Prostate gland (tissue), 2 donors: ENCODE data around the gene WDFY4. TPM values are rescaled to one million over a fixed set of nuclear protein-coding genes. Genes with fewer than 3 reads are reported as not detected.

ENCODE experiments used
- DNase-seq: peaks from one replicate; pipeline ENCODE4 v3.0.0-alpha.2; 2019; ENCODE audit warnings: low spot score
- H3K27ac ChIP-seq, 2 donors: fragments of 200-600 bp; sonication (generic); 2 replicates each; pipeline ENCODE4 v1.5.1; 2017 to 2019
- H3K27me3 ChIP-seq: fragments of 200-600 bp; sonication (generic); replicated peaks from 2 replicates; pipeline ENCODE4 v1.5.1; 2019; ENCODE audit not compliant: insufficient read depth
- H3K36me3 ChIP-seq, 2 donors: fragments of 200-600 bp; sonication (generic); 1 replicate in 1 of 2; 2 replicates in 1 of 2; pipeline versions ENCODE4 v1.5.1 to v1.8.1; 2017 to 2019
- H3K4me1 ChIP-seq: fragments of 200-600 bp; sonication (generic); replicated peaks from 2 replicates; pipeline ENCODE4 v1.5.1; 2019
- H3K4me3 ChIP-seq, 2 donors: fragments of 200-600 bp; sonication (generic); 2 replicates each; pipeline ENCODE4 v1.5.1; 2017 to 2019
- H3K9me3 ChIP-seq: fragments of 200-600 bp; sonication (generic); 2 replicates; pipeline ENCODE4 v1.5.1; 2017
- CTCF ChIP-seq, 4 experiments: fragments of 200-600 bp in 2 of 4; fragments of 450-650 bp in 2 of 4; sonication (generic) in 2 of 4; IDR thresholded peaks; 1 replicate in 3 of 4; 2 replicates in 1 of 4; pipeline ENCODE4 v1.5.1; 2016 to 2019; ENCODE audit warnings: antibody characterized with exemption in 4 of 4, mild to moderate bottlenecking in 2 of 4, moderate library complexity in 2 of 4
- POLR2A ChIP-seq: fragments of 450-650 bp; IDR thresholded peaks from one replicate; pipeline ENCODE4 v1.6.1; 2016; ENCODE audit warnings: antibody characterized with exemption, mild to moderate bottlenecking
- POLR2AphosphoS5 ChIP-seq: sonication (generic); formaldehyde crosslinking; IDR thresholded peaks from one replicate; pipeline ENCODE4 v1.6.1; 2017; ENCODE audit warnings: antibody characterized with exemption
- WGBS: methylation state at CpG from one replicate; pipeline ENCODE4 v1.1.5; 2018; 5-methylcytosine and 5-hydroxymethylcytosine counted together
- intact Hi-C: fragments of 100-400 bp; cut with DNase I; formaldehyde crosslinking; loops from one replicate; pipeline ENCODE4 v1.14.2; 2022
- total RNA-seq, 2 donors: library from RNA; depleted of rRNA; stranded (reverse); fragments of >200 nt; gene quantifications; one replicate each; pipeline ENCODE4 v1.1.0, GENCODE V29; 2016

The WDFY4 gene
- total RNA-seq, 2 donors from 2014 or later: 0.59 to 5.7 TPM

GRCh38 chr10:48948470-48949037 lies 263.9 kb downstream of the WDFY4 start:
- 79% methylated on average over 2 of the region's 2 CpGs for WGBS
- H3K9me3 ChIP-seq: no peaks in the 10 kb centered on the region
- TF ChIP-seq POLR2AphosphoS5: no peak
- no peak for TF ChIP-seq POLR2A
- TF ChIP-seq CTCF (IDR thresholded peaks at IDR 0.05): no peak
- no peak overlapping the region for H3K4me3 ChIP-seq
- H3K27ac ChIP-seq: no peak overlapping the region
- no peaks in the 10 kb centered on the region for H3K4me1 ChIP-seq
- H3K36me3 ChIP-seq: no peaks in the 10 kb centered on the region
- intact Hi-C loops: no loop called here
- DNase-seq: no peak
- H3K27me3 ChIP-seq: no peaks in the 10 kb centered on the region

- H3K4me3 ChIP-seq: no peak overlapping the region
- intact Hi-C loops: no loop called here
- no peak for DNase-seq
- no peaks in the 10 kb centered on the region for H3K4me1 ChIP-seq
- no peaks in the 10 kb centered on the region for H3K9me3 ChIP-seq
- no peaks in the 10 kb centered on the region for H3K27me3 ChIP-seq
- TF ChIP-seq POLR2AphosphoS5 (no peak), POLR2A (no peak), CTCF (IDR thresholded peaks at IDR 0.05) (no peak)
- H3K27ac ChIP-seq: no peak overlapping the region
- H3K36me3 ChIP-seq: no peaks in the 10 kb centered on the region
- WGBS: 90% methylated on average over 7 of the region's 7 CpGs
These were observed 267.0 kb downstream of the WDFY4 start for GRCh38 chr10:48951707-48952106.

- intact Hi-C loops: no loop called here
- Histone ChIP-seq H3K9me3 (no peaks in the 10 kb centered on the region), H3K4me1 (no peaks in the 10 kb centered on the region), H3K27ac (no peak overlapping the region), H3K27me3 (no peaks in the 10 kb centered on the region), H3K36me3 (no peaks in the 10 kb centered on the region), H3K4me3 (no peak overlapping the region)
- TF ChIP-seq POLR2AphosphoS5 (no peak), POLR2A (no peak), CTCF (IDR thresholded peaks at IDR 0.05) (no peak)
- no peak for DNase-seq
- WGBS: 93% methylated on average over 13 of the region's 16 CpGs
These were observed 272.9 kb downstream of the WDFY4 start for GRCh38 chr10:48957361-48958151.

- Histone ChIP-seq H3K27ac (no peak overlapping the region), H3K4me1 (no peaks in the 10 kb centered on the region), H3K9me3 (no peaks in the 10 kb centered on the region), H3K27me3 (no peaks in the 10 kb centered on the region), H3K36me3 (no peaks in the 10 kb centered on the region), H3K4me3 (no peak overlapping the region)
- TF ChIP-seq POLR2AphosphoS5 (no peak), POLR2A (no peak), CTCF (IDR thresholded peaks at IDR 0.05) (no peak)
- intact Hi-C loops: no loop called here
- DNase-seq: no peak
- WGBS: 86% methylated on average over 1 of the region's 1 CpG
These were observed 274.0 kb downstream of the WDFY4 start for GRCh38 chr10:48958598-48959190.
